RWPE2 (cell line): ENCODE data around the gene NUDCD2.

Experiments
- ATAC-seq: fragments of 200-7000 bp; cut with Tn5 transposase; 3 replicates; pipeline ENCODE4 v1.9.1; 2021; ENCODE audit warnings: low read depth
- DNase-seq: peaks from one replicate; pipeline ENCODE4 v3.0.0-alpha.2; 2020; ENCODE audit warnings: low spot score
- H3K27ac ChIP-seq: fragments of 450-650 bp; 2 replicates; pipeline ENCODE4 v1.5.1; 2017; ENCODE audit warnings: mild to moderate bottlenecking; ENCODE audit not compliant: poor library complexity, severe bottlenecking
- H3K27me3 ChIP-seq: fragments of 250-450 bp; sonication (Bioruptor Pico); 2 replicates; pipeline ENCODE4 v1.5.1; 2021; ENCODE audit warnings: mild to moderate bottlenecking, moderate library complexity; ENCODE audit not compliant: insufficient read depth, poor library complexity, severe bottlenecking
- H3K36me3 ChIP-seq: fragments of 250-450 bp; sonication (Bioruptor Pico); 2 replicates; pipeline ENCODE4 v1.5.1; 2020; ENCODE audit warnings: low read depth, mild to moderate bottlenecking, moderate library complexity
- H3K4me1 ChIP-seq: fragments of 250-450 bp; sonication (Bioruptor Pico); 2 replicates; pipeline ENCODE4 v1.5.1; 2021; ENCODE audit warnings: mild to moderate bottlenecking, moderate library complexity; ENCODE audit not compliant: insufficient read depth, poor library complexity, severe bottlenecking
- H3K4me3 ChIP-seq: fragments of 250-450 bp; sonication (Bioruptor Pico); 2 replicates; pipeline ENCODE4 v1.5.1; 2021; ENCODE audit warnings: mild to moderate bottlenecking, moderate library complexity; ENCODE audit not compliant: severe bottlenecking
- H3K9me3 ChIP-seq: fragments of 250-450 bp; sonication (Bioruptor Pico); 2 replicates; pipeline ENCODE4 v1.5.1; 2021; ENCODE audit warnings: mild to moderate bottlenecking, moderate library complexity; ENCODE audit not compliant: severe bottlenecking
- CTCF ChIP-seq: fragments of 450-650 bp; IDR thresholded peaks from one replicate; pipeline ENCODE4 v1.5.1; 2017; ENCODE audit warnings: mild to moderate bottlenecking, moderate library complexity; ENCODE audit not compliant: poor library complexity, severe bottlenecking

NUDCD2 gene

GRCh38 chr5:163473635-163474243 is 13.8 kb upstream of the NUDCD2 start:
- H3K36me3 ChIP-seq = peaks cover 98% of the 10 kb centered on the region
- ATAC-seq (peak; percentile 71), DNase-seq (no peak)
- no peak overlapping the region for H3K27ac ChIP-seq
- H3K9me3 ChIP-seq = peaks cover 4% of the 10 kb centered on the region
- no peak overlapping the region for H3K4me3 ChIP-seq
- peak; percentile 84 for TF ChIP-seq CTCF
- H3K4me1 ChIP-seq = peaks cover 12% of the 10 kb centered on the region
- no peaks in the 10 kb centered on the region for H3K27me3 ChIP-seq

- Histone ChIP-seq H3K27ac (no peak overlapping the region), H3K36me3 (peaks cover 98% of the 10 kb centered on the region), H3K4me1 (peaks cover 8% of the 10 kb centered on the region), H3K27me3 (no peaks in the 10 kb centered on the region), H3K4me3 (no peak overlapping the region), H3K9me3 (no peaks in the 10 kb centered on the region)
- ATAC-seq (no peak), DNase-seq (no peak)
- no peak for TF ChIP-seq CTCF
These were observed 7.8 kb upstream of the NUDCD2 start for GRCh38 chr5:163467682-163468081.

GRCh38 chr5:163463063-163463435 is 3.1 kb upstream of the NUDCD2 start:
- Histone ChIP-seq H3K4me3 (no peak overlapping the region), H3K9me3 (no peaks in the 10 kb centered on the region), H3K27me3 (no peaks in the 10 kb centered on the region), H3K27ac (peak overlapping the region; percentile 86), H3K4me1 (peaks cover 17% of the 10 kb centered on the region), H3K36me3 (peaks cover 52% of the 10 kb centered on the region)
- DNase-seq (no peak), ATAC-seq (no peak)
- TF ChIP-seq CTCF = no peak

GRCh38 chr5:163460562-163461171 is 765 bp upstream of the NUDCD2 start, which contains the start of gene HMMR:
TSS of gene HMMR (plus strand) at chr5:163460632. CDS start at chr5:163460693, 61 bp downstream.
- ATAC-seq = peak; percentile 15
- Histone ChIP-seq H3K36me3 (peaks cover 46% of the 10 kb centered on the region), H3K4me3 (peak within 1 kb of the TSS; percentile 63), H3K27ac (peak within 1 kb of the TSS; percentile 86), H3K4me1 (peaks cover 22% of the 10 kb centered on the region), H3K9me3 (no peaks in the 10 kb centered on the region), H3K27me3 (no peaks in the 10 kb centered on the region)
- TF ChIP-seq CTCF = no peak
- DNase-seq = no peak

GRCh38 chr5:163459462-163459818 is 462 bp downstream of the NUDCD2 start:
- Histone ChIP-seq H3K36me3 (peaks cover 46% of the 10 kb centered on the region), H3K27ac (peak overlapping the region; percentile 86), H3K27me3 (no peaks in the 10 kb centered on the region), H3K4me1 (peaks cover 22% of the 10 kb centered on the region), H3K9me3 (no peaks in the 10 kb centered on the region), H3K4me3 (peak overlapping the region; percentile 63)
- DNase-seq (no peak), ATAC-seq (peak; percentile 3)
- TF ChIP-seq CTCF = no peak
